ENCODE measurements around the gene ZNF653. TPM values are rescaled to one million over a fixed set of nuclear protein-coding genes. Genes with fewer than 3 reads are reported as not detected.

Gene ZNF653
- total and polyA plus RNA-seq, 2 of the 8 experiments (the other 6 are each of a cell fraction or from before 2014, with no cell fraction given), result 7.0 to 7.9 TPM

DNA sequence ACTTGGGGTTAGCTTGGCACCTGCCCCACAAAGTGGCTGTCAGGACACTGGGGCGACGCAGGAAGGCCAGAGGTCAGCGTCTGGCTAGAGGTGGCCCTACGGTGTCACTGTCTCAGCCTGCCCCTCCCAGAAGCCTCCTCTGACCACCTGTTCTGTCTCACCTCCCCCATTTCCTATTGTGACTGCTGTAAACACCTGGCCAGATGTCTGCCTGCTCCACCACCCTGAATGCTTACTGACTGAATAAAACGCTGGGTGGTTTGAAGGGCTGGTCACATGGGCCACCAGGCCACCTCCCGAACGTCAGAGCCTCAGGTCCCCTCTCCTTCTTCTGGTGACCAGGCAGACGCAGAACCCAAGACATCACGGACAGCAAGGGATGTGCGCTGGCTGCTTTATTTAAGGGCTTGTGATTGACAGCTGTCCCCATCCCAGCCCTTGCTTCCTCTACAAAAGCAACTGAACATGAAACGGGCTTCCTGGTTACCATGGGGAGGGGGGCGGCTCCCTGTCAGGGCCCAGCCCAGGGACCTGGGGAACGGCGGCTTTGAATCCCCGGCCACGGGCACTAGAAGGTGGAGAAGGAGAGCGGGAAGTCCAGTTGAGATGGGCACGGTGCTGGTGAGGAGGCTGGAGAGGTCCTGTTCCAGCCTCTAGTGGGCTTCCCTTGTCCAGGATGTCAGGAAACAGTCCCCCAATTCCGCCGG is 47.2 kb upstream of the ZNF653 start:
- TF ChIP-seq RAD21 (IDR thresholded peaks at IDR 0.05 in 1 of 2, conservative IDR thresholded peaks at IDR 0.05 in 1 of 2; ENCODE audit: low read depth in 2 of 2, low read length in 2 of 2) (no peak), FOSL1 (IDR thresholded peaks at IDR 0.05; ENCODE audit: insufficient read depth, low read depth, low read length) (no peak), GTF2F1 (IDR thresholded peaks at IDR 0.05; ENCODE audit: borderline replicate concordance, low read depth, low read length) (no peak), CTBP2 (IDR thresholded peaks at IDR 0.05; ENCODE audit: borderline replicate concordance, insufficient read depth, insufficient read length, low read length) (no peak), BCL11A (IDR thresholded peaks at IDR 0.05; ENCODE audit: low read depth in 2 of 2, low read length in 2 of 2) (no peak), CBX8 (IDR thresholded peaks at IDR 0.05; ENCODE audit: borderline replicate concordance, low read depth, low read length) (no peak), CHD2 (IDR thresholded peaks at IDR 0.05; ENCODE audit: low read length) (no peak)
- TF ChIP-seq, protein P1, sequence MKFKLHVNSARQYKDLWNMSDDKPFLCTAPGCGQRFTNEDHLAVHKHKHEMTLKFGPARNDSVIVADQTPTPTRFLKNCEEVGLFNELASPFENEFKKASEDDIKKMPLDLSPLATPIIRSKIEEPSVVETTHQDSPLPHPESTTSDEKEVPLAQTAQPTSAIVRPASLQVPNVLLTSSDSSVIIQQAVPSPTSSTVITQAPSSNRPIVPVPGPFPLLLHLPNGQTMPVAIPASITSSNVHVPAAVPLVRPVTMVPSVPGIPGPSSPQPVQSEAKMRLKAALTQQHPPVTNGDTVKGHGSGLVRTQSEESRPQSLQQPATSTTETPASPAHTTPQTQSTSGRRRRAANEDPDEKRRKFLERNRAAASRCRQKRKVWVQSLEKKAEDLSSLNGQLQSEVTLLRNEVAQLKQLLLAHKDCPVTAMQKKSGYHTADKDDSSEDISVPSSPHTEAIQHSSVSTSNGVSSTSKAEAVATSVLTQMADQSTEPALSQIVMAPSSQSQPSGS (IDR thresholded peaks at IDR 0.05; ENCODE audit: low read length), result no peak

More for the DNA sequence above, 47.2 kb upstream of the ZNF653 start:
- Histone ChIP-seq H3K27ac (ENCODE audit: low read depth, low read length) (no peak overlapping the region), H3K18ac (ENCODE audit: extremely low read depth, low read length) (no peak overlapping the region), H3K79me2 (ENCODE audit: control insufficient read depth in 1 of 2, insufficient read depth in 2 of 2, low read length in 2 of 2) (peaks cover under 1 to 24% of the 10 kb centered on the region in 2 experiments; a peak in 3 of 4 replicates), H3K4me1 (replicated peaks in 1 of 4; ENCODE audit: control insufficient read depth in 3 of 4, insufficient read depth in 4 of 4, low read length in 3 of 4) (peaks cover 0 to 5% (median 0%) of the 10 kb centered on the region in 4 experiments; a peak in 3 of 7 replicates), H2AFZ (ENCODE audit: low read length) (no peak overlapping the region), H2BK5ac (ENCODE audit: low read depth, low read length) (no peak overlapping the region), H3K4me2 (ENCODE audit: insufficient read depth in 1 of 2, low read depth in 2 of 2, low read length in 2 of 2) (no peak overlapping the region), H2BK15ac (ENCODE audit: low read length) (no peak overlapping the region), H3K9me3 (ENCODE audit: insufficient read depth in 2 of 2, low read depth in 1 of 2, low read length in 1 of 2) (no peaks in the 10 kb centered on the region), H3K23me2 (ENCODE audit: low read depth, low read length) (0 out of 2 replicates have a peak, but pooled peaks cover under 1% of the 10 kb centered on the region), H3K79me1 (ENCODE audit: low read depth, low read length) (peaks cover 14% of the 10 kb centered on the region), H3K23ac (ENCODE audit: insufficient read length) (no peak overlapping the region), H2BK12ac (ENCODE audit: low read depth, low read length) (no peak overlapping the region), H3K56ac (replicated peaks; ENCODE audit: insufficient read length, low read depth, low read length) (no peak overlapping the region), H4K20me1 (replicated peaks in 1 of 2; ENCODE audit: control insufficient read depth in 1 of 2, insufficient read depth in 2 of 2, low read length in 2 of 2) (peaks cover 2 to 24% of the 10 kb centered on the region in 2 experiments), H2BK20ac (ENCODE audit: low read length) (no peak overlapping the region), H3K4ac (replicated peaks; ENCODE audit: insufficient read length, low read depth, low read length) (no peak overlapping the region), H3K36me3 (ENCODE audit: control insufficient read depth in 2 of 4, insufficient read depth in 4 of 4, low read length in 3 of 4) (peaks cover 0 to 21% (median 15%) of the 10 kb centered on the region in 4 experiments; a peak in 5 of 8 replicates), H3K9ac (replicated peaks in 1 of 4; ENCODE audit: extremely low read depth in 1 of 4, low read depth in 3 of 4, low read length in 3 of 4) (no peak overlapping the region; a peak in 1 of 7 replicates), H4K8ac (ENCODE audit: extremely low read depth, insufficient read depth, low read length) (no peak overlapping the region), H4K91ac (replicated peaks; ENCODE audit: insufficient read length, low read length) (no peak overlapping the region), H4K5ac (ENCODE audit: insufficient read length, low read depth, low read length) (no peak overlapping the region), H3K14ac (ENCODE audit: insufficient read length) (no peak overlapping the region), H3K4me3 (ENCODE audit: extremely low read depth in 1 of 4, insufficient read depth in 2 of 4, low read depth in 3 of 4, low read length in 4 of 4) (no peak overlapping the region), H3K27me3 (replicated peaks in 1 of 4; ENCODE audit: control insufficient read depth in 3 of 4, extremely low read depth in 1 of 4, insufficient read depth in 3 of 4, low read length in 3 of 4) (no peaks in the 10 kb centered on the region), H2BK120ac (replicated peaks; ENCODE audit: low read depth, low read length) (no peak overlapping the region), H2AK5ac (ENCODE audit: low read depth, low read length) (no peak overlapping the region)
- WGBS, 2 experiments (ENCODE audit: extremely low coverage in 1 of 2, insufficient coverage in 1 of 2, insufficient read length in 1 of 2, insufficient replicate concordance in 2 of 2, low coverage in 1 of 2, low lambda C conversion rate in 2 of 2, missing lambda C conversion rate in 1 of 2), result 84% methylated on average over 20 of the region's 20 CpGs; no CpG with 5 or more reads in 1 of the 2 experiments
- ChIA-PET POLR2A (ENCODE audit: partially characterized antibody) (interaction anchor here (1.3 to 1.5 kb wide), 3 partner anchors 11 to 45 kb away, joined by 3 to 4 read pairs (median 4); no protein-coding TSS in a partner anchor), CTCF (ENCODE audit: partially characterized antibody) (interaction anchor here (1.0 to 2.3 kb wide), 9 partner anchors 14 to 67 kb away, joined by 3 to 10 read pairs (median 6); partner anchors contain the start of gene CNN1)
- no peak for FAIRE-seq
- no peak for DNase-seq (ENCODE audit: low read depth in 1 of 2, low spot score in 2 of 2)
